Caki2 (cell line): ENCODE measurements around the gene AGBL1. TPM values are rescaled to one million over a fixed set of nuclear protein-coding genes. Genes with fewer than 3 reads are reported as not detected.
"Not testable (repeated sequence)": the region's sequence is repeated elsewhere in the genome, so short reads cannot be mapped to it uniquely, and the experiment has no call there.

Experiments used
- DNase-seq: peaks from one replicate; pipeline ENCODE4 v3.0.0-alpha.2; 2015; ENCODE audit warnings: low read depth
- in situ Hi-C: cut with HindIII; loops from 2 replicates; pipeline ENCODE4 v1.10.0; 2016; ENCODE audit warnings: low sequenced_read_pairs, low pct_unique_long_range_greater_than_20kb, mixed read lengths
- total RNA-seq: library from RNA; depleted of rRNA; stranded (reverse); fragments of >200 nt; shearing (Covaris generic); gene quantifications from 2 replicates; pipeline ENCODE4 v1.2.3, GENCODE V29; 2014; ENCODE audit warnings: low replicate concordance

The AGBL1 gene
- total RNA-seq, 1 experiment from 2014 or later: not detected

- DNase-seq: no peak
- in situ Hi-C loops: no loop called here
Observed at GRCh38 chr15:86411916-86412315, 332.2 kb downstream of the AGBL1 start.

GRCh38 chr15:86413191-86413590, 333.5 kb downstream of the AGBL1 start:
- in situ Hi-C loops: no loop called here
- DNase-seq: no peak

GRCh38 chr15:86425746-86426145, 346.1 kb downstream of the AGBL1 start:
- DNase-seq: no peak
- in situ Hi-C loops: no loop called here

GRCh38 chr15:86432861-86433260, 353.2 kb downstream of the AGBL1 start:
- no peak for DNase-seq
- in situ Hi-C loops: no loop called here

- in situ Hi-C loops: no loop called here
- no peak for DNase-seq
Observed at GRCh38 chr15:86433983-86434382, 354.3 kb downstream of the AGBL1 start.

GRCh38 chr15:86439614-86440013, 359.9 kb downstream of the AGBL1 start:
- in situ Hi-C loops: no loop called here
- no peak for DNase-seq

GRCh38 chr15:86444527-86444926, 364.9 kb downstream of the AGBL1 start:
- no peak for DNase-seq
- in situ Hi-C loops: no loop called here

GRCh38 chr15:86445579-86446252, 366.0 kb downstream of the AGBL1 start:
- no peak for DNase-seq
- in situ Hi-C loops: no loop called here

GRCh38 chr15:86446253-86446640, 366.6 kb downstream of the AGBL1 start:
- in situ Hi-C loops: no loop called here
- no peak for DNase-seq

GRCh38 chr15:86465470-86466039, 385.9 kb downstream of the AGBL1 start:
- in situ Hi-C loops: not testable (repeated sequence)

GRCh38 chr15:86481720-86482119, 402.0 kb downstream of the AGBL1 start:
- DNase-seq: no peak
- in situ Hi-C loops: no loop called here

More at GRCh38 chr15:86465470-86466039, 385.9 kb downstream of the AGBL1 start:
- not testable (repeated sequence) for DNase-seq

- no peak for DNase-seq
- in situ Hi-C loops: no loop called here
Observed at GRCh38 chr15:86483936-86484335, 404.3 kb downstream of the AGBL1 start.

- in situ Hi-C loops: no loop called here
- DNase-seq: no peak
Observed at GRCh38 chr15:86488046-86488445, 408.4 kb downstream of the AGBL1 start.

- in situ Hi-C loops: no loop called here
- DNase-seq: no peak
Observed at GRCh38 chr15:86489981-86490380, 410.3 kb downstream of the AGBL1 start.

GRCh38 chr15:86491118-86491517, 411.4 kb downstream of the AGBL1 start:
- in situ Hi-C loops: no loop called here
- DNase-seq: no peak

- in situ Hi-C loops: no loop called here
- no peak for DNase-seq
Observed at GRCh38 chr15:86493884-86494283, 414.2 kb downstream of the AGBL1 start.

- in situ Hi-C loops: no loop called here
- DNase-seq: no peak
Observed at GRCh38 chr15:86494475-86494874, 414.8 kb downstream of the AGBL1 start.

- DNase-seq: no peak
- in situ Hi-C loops: no loop called here
Observed at GRCh38 chr15:86502301-86502700, 422.6 kb downstream of the AGBL1 start.

- DNase-seq: no peak
- in situ Hi-C loops: no loop called here
Observed at GRCh38 chr15:86505951-86506350, 426.3 kb downstream of the AGBL1 start.

- in situ Hi-C loops: no loop called here
- no peak for DNase-seq
Observed at GRCh38 chr15:86506401-86506800, 426.7 kb downstream of the AGBL1 start.
